Measurements from ENCODE around the gene PRR3.

GRCh38 chr6:30510419-30511168 lies 46.5 kb upstream of the PRR3 start:
- TF ChIP-seq CTCF (IDR thresholded peaks at IDR 0.05; ENCODE audit: poor library complexity, severe bottlenecking) (no peak), REST (IDR thresholded peaks at IDR 0.05; ENCODE audit: borderline replicate concordance) (no peak), POLR2AphosphoS5 (IDR thresholded peaks at IDR 0.05) (no peak), SMC3 (conservative IDR thresholded peaks at IDR 0.05; ENCODE audit: poor library complexity) (no peak), RAD21 (conservative IDR thresholded peaks at IDR 0.05) (no peak), EZH2 (IDR thresholded peaks at IDR 0.05; ENCODE audit: borderline replicate concordance, insufficient read depth, low read length, poor library complexity, severe bottlenecking) (no peak), EP300 (conservative IDR thresholded peaks at IDR 0.05; ENCODE audit: poor library complexity, severe bottlenecking) (no peak), MXI1 (conservative IDR thresholded peaks at IDR 0.05; ENCODE audit: poor library complexity, severe bottlenecking) (no peak)
